GM12878 (cell line): Measurements from ENCODE around the gene KLHL10. TPM values are rescaled to one million over a fixed set of nuclear protein-coding genes. Genes with fewer than 3 reads are reported as not detected.

Source experiments
- ATAC-seq: fragments of 200-7000 bp; cut with Tn5 transposase; 3 replicates; pipeline ENCODE4 v1.9.1; 2020; ENCODE audit warnings: mild to moderate bottlenecking, moderate library complexity
- BruUV-seq: library from RNA; stranded (reverse); fragments of 400-500 nt; replicated peaks from 2 replicates; lab custom pipeline; 2021; lab: Mats Ljungman, UMichigan
- CTCF ChIA-PET: fragments of 300-600 bp; sonication (Branson Sonifier 250); formaldehyde crosslinking; extraction: SDS; loops from one replicate; lab custom pipeline; 2021; ENCODE audit warnings: inconsistent platforms; lab: Yijun Ruan, JAX
- POLR2A ChIA-PET: fragments of 350-600 bp; formaldehyde crosslinking; extraction: SDS; loops from one replicate; lab custom pipeline; 2021; ENCODE audit warnings: inconsistent platforms; lab: Charles Lee
- RAD21 ChIA-PET: fragments of 300-600 bp; sonication (Branson Sonifier 250); formaldehyde crosslinking; loops from one replicate; lab custom pipeline; 2023; ENCODE audit warnings: antibody characterized with exemption; ENCODE audit not compliant: unreplicated experiment; lab: Charles Lee
- SMC1A ChIA-PET: fragments of 300-600 bp; sonication (Branson Sonifier 250); formaldehyde crosslinking; loops from one replicate; lab custom pipeline; 2023; ENCODE audit not compliant: unreplicated experiment, uncharacterized antibody; lab: Charles Lee
- DNase-seq: peaks from one replicate; pipeline ENCODE4 v3.0.0-alpha.2; 2011; ENCODE audit warnings: low read depth, low spot score
- FAIRE-seq: peaks from 3 replicates; lab custom pipeline; 2011; peaks lifted over from hg19 to GRCh38; lab: Jason Lieb, UNC
- H2AFZ ChIP-seq: 2 replicates; pipeline ENCODE4 v1.6.0; 2011; ENCODE audit warnings: low read depth, low read length, control low read depth; ENCODE audit not compliant: control insufficient read depth
- H3K27ac ChIP-seq: 2 replicates; pipeline ENCODE4 v1.5.1; 2011; ENCODE audit warnings: control low read depth; ENCODE audit not compliant: control insufficient read depth, insufficient read depth
- H3K27me3 ChIP-seq, 2 experiments: replicated peaks in 1 of 2; 2 replicates each; pipeline versions ENCODE4 v1.6.0 to v1.6.1; 2011; ENCODE audit warnings: low read length in 1 of 2; ENCODE audit not compliant: control insufficient read depth in 2 of 2, insufficient read depth in 2 of 2
- H3K36me3 ChIP-seq, 2 experiments: 2 replicates each; pipeline ENCODE4 v1.5.1; 2011; ENCODE audit warnings: low read length in 1 of 2; ENCODE audit not compliant: control insufficient read depth in 2 of 2, insufficient read depth in 2 of 2
- H3K4me1 ChIP-seq: 2 replicates; pipeline ENCODE4 v1.6.1; 2011; ENCODE audit warnings: mild to moderate bottlenecking, low read length, moderate library complexity, mixed read lengths; ENCODE audit not compliant: control insufficient read depth, insufficient read depth
- H3K4me2 ChIP-seq: 2 replicates; pipeline ENCODE4 v1.6.0; 2011; ENCODE audit warnings: control low read depth; ENCODE audit not compliant: control insufficient read depth, insufficient read depth
- H3K4me3 ChIP-seq: fragments of 200-600 bp; sonication (generic); 2 replicates; pipeline ENCODE4 v1.5.1; 2016
- H3K79me2 ChIP-seq: 2 replicates; pipeline ENCODE4 v1.6.0; 2011; ENCODE audit warnings: low read length; ENCODE audit not compliant: control insufficient read depth, insufficient read depth
- H3K9ac ChIP-seq: 2 replicates; pipeline ENCODE4 v1.8.0; 2011; ENCODE audit warnings: low read length, control low read depth, mixed read lengths; ENCODE audit not compliant: control insufficient read depth, insufficient read depth
- H3K9me3 ChIP-seq: replicated peaks from 3 replicates; pipeline ENCODE4 v1.5.1; 2011; ENCODE audit warnings: mild to moderate bottlenecking, low read length; ENCODE audit not compliant: control insufficient read depth, insufficient read depth
- H4K20me1 ChIP-seq: 2 replicates; pipeline ENCODE4 v1.6.0; 2011; ENCODE audit not compliant: control insufficient read depth, insufficient read depth
- CBFB ChIP-seq: IDR thresholded peaks from 2 replicates; pipeline ENCODE4 v1.6.1; 2016; ENCODE audit warnings: antibody characterized with exemption, low read depth
- CBX5 ChIP-seq: sonication (generic); IDR thresholded peaks from 2 replicates; pipeline ENCODE4 v1.6.1; 2016; ENCODE audit warnings: low read depth, moderate library complexity, mild to moderate bottlenecking, inconsistent platforms
- CHD2 ChIP-seq: IDR thresholded peaks from 2 replicates; pipeline ENCODE4 v1.6.1; 2011; ENCODE audit warnings: low read depth, low read length, improper control_type of control experiment, borderline replicate concordance
- DPF2 ChIP-seq: fragments of 450-650 bp; IDR thresholded peaks from 2 replicates; pipeline ENCODE4 v1.6.1; 2017; ENCODE audit warnings: mild to moderate bottlenecking
- GATAD2B ChIP-seq: fragments of 450-650 bp; conservative IDR thresholded peaks from 2 replicates; pipeline ENCODE4 v1.6.1; 2017; ENCODE audit warnings: low read depth, mild to moderate bottlenecking, moderate library complexity
- HDAC6 ChIP-seq: fragments of 200-600 bp; sonication (generic); IDR thresholded peaks from one replicate; pipeline ENCODE4 v1.8.0; 2017; ENCODE audit warnings: antibody characterized with exemption; ENCODE audit not compliant: unreplicated experiment
- KDM1A ChIP-seq: fragments of 200-600 bp; sonication (generic); IDR thresholded peaks from 2 replicates; pipeline ENCODE4 v1.6.1; 2016; ENCODE audit warnings: borderline replicate concordance
- NFIC ChIP-seq: IDR thresholded peaks from 2 replicates; pipeline ENCODE4 v1.6.1; 2012; ENCODE audit warnings: low read depth, mild to moderate bottlenecking, inconsistent platforms, low read length, moderate library complexity
- RAD21 ChIP-seq: IDR thresholded peaks from 2 replicates; pipeline ENCODE4 v1.6.1; 2011; ENCODE audit warnings: mild to moderate bottlenecking, low read depth, low read length, moderate library complexity; ENCODE audit not compliant: insufficient read depth
- SIX5 ChIP-seq: IDR thresholded peaks from 2 replicates; pipeline ENCODE4 v1.6.1; 2011; ENCODE audit warnings: mild to moderate bottlenecking, low read depth, low read length, moderate library complexity; ENCODE audit not compliant: severe bottlenecking
- SMAD5 ChIP-seq: IDR thresholded peaks from 2 replicates; pipeline ENCODE4 v1.6.1; 2016; ENCODE audit warnings: antibody characterized with exemption, low read depth
- TAF1 ChIP-seq: IDR thresholded peaks from 2 replicates; pipeline ENCODE4 v1.6.1; 2011; ENCODE audit warnings: mild to moderate bottlenecking, low read depth, low read length, borderline replicate concordance
- TCF12 ChIP-seq: IDR thresholded peaks from 2 replicates; pipeline ENCODE4 v1.6.1; 2011; ENCODE audit warnings: low read depth, mild to moderate bottlenecking, low read length
- TCF3 ChIP-seq: IDR thresholded peaks from 2 replicates; pipeline ENCODE4 v1.6.1; 2012; ENCODE audit warnings: low read depth, mild to moderate bottlenecking, low read length, borderline replicate concordance; ENCODE audit not compliant: insufficient read depth
- YY1 ChIP-seq: IDR thresholded peaks from 2 replicates; pipeline ENCODE4 v1.6.1; 2011; ENCODE audit warnings: low read depth, mild to moderate bottlenecking, low read length
- WGBS: methylation state at CpG from one replicate; pipeline ENCODE4 v1.1.6; 2016; ENCODE audit warnings: low lambda C conversion rate; ENCODE audit not compliant: insufficient replicate concordance, insufficient coverage; ENCODE audit errors: missing lambda C conversion rate; 5-methylcytosine and 5-hydroxymethylcytosine counted together
- in situ Hi-C: fragments of 300-500 bp; cut with MboI; formaldehyde crosslinking; loops from 9 replicates; pipeline ENCODE4 v1.14.3; 2018; ENCODE audit warnings: mixed read lengths
- intact Hi-C: fragments of 100-400 bp; cut with micrococcal nuclease; formaldehyde crosslinking; loops from one replicate; pipeline ENCODE4 v1.14.2; 2022; ENCODE audit not compliant: unreplicated experiment
- polyA plus RNA-seq, 11 experiments: library from polyadenylated mRNA; depleted of rRNA in 4 of 11; unstranded in 6 of 11; stranded (reverse) in 5 of 11; fragments of >200 nt; fragmentation: Nextera tagmentation in 4 of 11; fragmentation: Illumina TruSeq in 1 of 11; extraction: Ambion mirVana in 4 of 11; extraction: Trizol in 1 of 11; gene quantifications; 1 replicate in 1 of 11; 2 replicates in 10 of 11; pipeline versions ENCODE4 v1.2.1 to v1.2.3, GENCODE V29; 2011 to 2016; ENCODE audit warnings: inconsistent platforms in 2 of 11, missing spikeins in 2 of 11, low read depth in 1 of 11
- total RNA-seq, 4 experiments: library from RNA; depleted of rRNA in 3 of 4; stranded (reverse); fragments of >200 nt in 3 of 4; fragmentation: Illumina TruSeq in 1 of 4; extraction: Trizol in 1 of 4; gene quantifications; 2 replicates each; pipeline versions ENCODE4 v1.2.1 to v1.2.3, GENCODE V29; 2013 to 2021
- TF ChIP-seq, protein P1 (sequence below): IDR thresholded peaks from 2 replicates; pipeline ENCODE4 v1.6.1; 2011; ENCODE audit warnings: low read depth, mild to moderate bottlenecking, low read length, moderate library complexity, borderline replicate concordance; ENCODE audit errors: extremely low read depth
- TF ChIP-seq, protein P2 (sequence below): IDR thresholded peaks from 2 replicates; pipeline ENCODE4 v1.6.1; 2012; ENCODE audit warnings: low read depth, low read length, improper control_type of control experiment
- TF ChIP-seq, protein P3 (sequence below): IDR thresholded peaks from 2 replicates; pipeline ENCODE4 v1.6.1; 2012; ENCODE audit warnings: mild to moderate bottlenecking, low read depth, low read length
- TF ChIP-seq, protein P4 (sequence below): fragments of 450-650 bp; IDR thresholded peaks from 2 replicates; pipeline ENCODE4 v1.6.1; 2016; ENCODE audit warnings: mild to moderate bottlenecking

Gene KLHL10
- total and polyA plus RNA-seq, 10 of the 15 experiments (the other 5 are each of a cell fraction or from before 2014, with no cell fraction given), result 0.13 to 0.62 (median 0.20) TPM; not detected in 4

DNA sequence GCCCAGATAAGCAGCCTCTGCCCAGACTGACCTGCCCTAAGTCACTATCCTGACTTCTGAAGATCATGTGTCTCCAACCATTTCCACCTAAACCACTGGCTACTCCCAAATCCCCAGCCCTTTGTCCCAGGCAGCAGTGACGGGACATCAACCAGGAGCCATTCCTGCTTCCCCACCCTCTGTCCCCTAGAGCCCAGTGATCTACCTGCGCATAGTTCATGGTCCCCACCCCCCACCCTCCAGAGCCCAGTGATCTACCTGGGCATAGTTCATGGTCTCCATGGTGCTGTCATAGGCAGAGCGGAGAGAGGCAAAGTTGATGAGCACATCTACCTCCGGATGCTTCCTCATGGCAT, 54.4 kb downstream of the KLHL10 start:
- RAD21 ChIA-PET, result no interaction called here
- no peak for TF ChIP-seq CHD2
- TF ChIP-seq CBX5, result no peak
- TF ChIP-seq TCF3, result no peak
- TF ChIP-seq HDAC6, result no peak
- TF ChIP-seq YY1, result no peak
- no peak for TF ChIP-seq SIX5
- no peak for TF ChIP-seq TCF12
- TF ChIP-seq SMAD5, result no peak
- no peak for TF ChIP-seq DPF2
- TF ChIP-seq CBFB, result no peak
- TF ChIP-seq, protein P1, sequence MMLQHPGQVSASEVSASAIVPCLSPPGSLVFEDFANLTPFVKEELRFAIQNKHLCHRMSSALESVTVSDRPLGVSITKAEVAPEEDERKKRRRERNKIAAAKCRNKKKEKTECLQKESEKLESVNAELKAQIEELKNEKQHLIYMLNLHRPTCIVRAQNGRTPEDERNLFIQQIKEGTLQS, result no peak
- TF ChIP-seq KDM1A, result no peak
- TF ChIP-seq GATAD2B, result no peak
- no peak for TF ChIP-seq TAF1
- no peak for TF ChIP-seq RAD21
- TF ChIP-seq, protein P2, sequence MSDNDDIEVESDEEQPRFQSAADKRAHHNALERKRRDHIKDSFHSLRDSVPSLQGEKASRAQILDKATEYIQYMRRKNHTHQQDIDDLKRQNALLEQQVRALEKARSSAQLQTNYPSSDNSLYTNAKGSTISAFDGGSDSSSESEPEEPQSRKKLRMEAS, result no peak
- TF ChIP-seq NFIC, result no peak
- TF ChIP-seq, protein P3, sequence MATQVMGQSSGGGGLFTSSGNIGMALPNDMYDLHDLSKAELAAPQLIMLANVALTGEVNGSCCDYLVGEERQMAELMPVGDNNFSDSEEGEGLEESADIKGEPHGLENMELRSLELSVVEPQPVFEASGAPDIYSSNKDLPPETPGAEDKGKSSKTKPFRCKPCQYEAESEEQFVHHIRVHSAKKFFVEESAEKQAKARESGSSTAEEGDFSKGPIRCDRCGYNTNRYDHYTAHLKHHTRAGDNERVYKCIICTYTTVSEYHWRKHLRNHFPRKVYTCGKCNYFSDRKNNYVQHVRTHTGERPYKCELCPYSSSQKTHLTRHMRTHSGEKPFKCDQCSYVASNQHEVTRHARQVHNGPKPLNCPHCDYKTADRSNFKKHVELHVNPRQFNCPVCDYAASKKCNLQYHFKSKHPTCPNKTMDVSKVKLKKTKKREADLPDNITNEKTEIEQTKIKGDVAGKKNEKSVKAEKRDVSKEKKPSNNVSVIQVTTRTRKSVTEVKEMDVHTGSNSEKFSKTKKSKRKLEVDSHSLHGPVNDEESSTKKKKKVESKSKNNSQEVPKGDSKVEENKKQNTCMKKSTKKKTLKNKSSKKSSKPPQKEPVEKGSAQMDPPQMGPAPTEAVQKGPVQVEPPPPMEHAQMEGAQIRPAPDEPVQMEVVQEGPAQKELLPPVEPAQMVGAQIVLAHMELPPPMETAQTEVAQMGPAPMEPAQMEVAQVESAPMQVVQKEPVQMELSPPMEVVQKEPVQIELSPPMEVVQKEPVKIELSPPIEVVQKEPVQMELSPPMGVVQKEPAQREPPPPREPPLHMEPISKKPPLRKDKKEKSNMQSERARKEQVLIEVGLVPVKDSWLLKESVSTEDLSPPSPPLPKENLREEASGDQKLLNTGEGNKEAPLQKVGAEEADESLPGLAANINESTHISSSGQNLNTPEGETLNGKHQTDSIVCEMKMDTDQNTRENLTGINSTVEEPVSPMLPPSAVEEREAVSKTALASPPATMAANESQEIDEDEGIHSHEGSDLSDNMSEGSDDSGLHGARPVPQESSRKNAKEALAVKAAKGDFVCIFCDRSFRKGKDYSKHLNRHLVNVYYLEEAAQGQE, result no peak
- TF ChIP-seq, protein P4, sequence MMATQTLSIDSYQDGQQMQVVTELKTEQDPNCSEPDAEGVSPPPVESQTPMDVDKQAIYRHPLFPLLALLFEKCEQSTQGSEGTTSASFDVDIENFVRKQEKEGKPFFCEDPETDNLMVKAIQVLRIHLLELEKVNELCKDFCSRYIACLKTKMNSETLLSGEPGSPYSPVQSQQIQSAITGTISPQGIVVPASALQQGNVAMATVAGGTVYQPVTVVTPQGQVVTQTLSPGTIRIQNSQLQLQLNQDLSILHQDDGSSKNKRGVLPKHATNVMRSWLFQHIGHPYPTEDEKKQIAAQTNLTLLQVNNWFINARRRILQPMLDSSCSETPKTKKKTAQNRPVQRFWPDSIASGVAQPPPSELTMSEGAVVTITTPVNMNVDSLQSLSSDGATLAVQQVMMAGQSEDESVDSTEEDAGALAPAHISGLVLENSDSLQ, result no peak

More for the DNA sequence above, 54.4 kb downstream of the KLHL10 start:
- no peaks in the 10 kb centered on the region for H3K27me3 ChIP-seq
- BruUV-seq, result no TSS peak
- H3K79me2 ChIP-seq, result no peaks in the 10 kb centered on the region
- H3K36me3 ChIP-seq, result peaks cover 33 to 38% of the 10 kb centered on the region in 2 experiments
- no peaks in the 10 kb centered on the region for H4K20me1 ChIP-seq
- ATAC-seq, result no peak
- intact Hi-C loops (no loop called here), in situ Hi-C loops (no loop called here)
- DNase-seq, result no peak
- ChIA-PET POLR2A (no interaction called here), SMC1A (no interaction called here), CTCF (interaction anchor here (1.1 kb wide), 1 partner anchor 11 kb away, joined by 3 read pairs; no protein-coding TSS in a partner anchor)
- no peaks in the 10 kb centered on the region for H3K4me1 ChIP-seq
- no peak overlapping the region for H3K27ac ChIP-seq
- H2AFZ ChIP-seq, result no peak overlapping the region
- no peak overlapping the region for H3K4me3 ChIP-seq
- no peak for FAIRE-seq
- H3K9ac ChIP-seq, result no peak overlapping the region
- 100% methylated on average over 4 of the region's 4 CpGs for WGBS
- H3K4me2 ChIP-seq, result no peak overlapping the region
- no peaks in the 10 kb centered on the region for H3K9me3 ChIP-seq
